Mesendoderm (in vitro differentiated cells): ENCODE data around the gene ANTXR1.

Experiments
- DNase-seq: peaks from one replicate; pipeline ENCODE4 v3.0.0; 2013
- H2AK5ac ChIP-seq: 2 replicates; pipeline ENCODE4 v1.6.1; 2013; ENCODE audit warnings: low read length, inconsistent platforms
- H2BK120ac ChIP-seq: 2 replicates; pipeline ENCODE4 v1.6.1; 2013; ENCODE audit warnings: low read depth, mild to moderate bottlenecking, low read length, moderate library complexity, mixed read lengths
- H2BK15ac ChIP-seq: replicated peaks from 2 replicates; pipeline ENCODE4 v1.6.1; 2013; ENCODE audit warnings: low read depth, mild to moderate bottlenecking, moderate library complexity
- H2BK5ac ChIP-seq: 2 replicates; pipeline ENCODE4 v1.6.1; 2013; ENCODE audit warnings: low read length, inconsistent platforms
- H3K18ac ChIP-seq: 2 replicates; pipeline ENCODE4 v1.6.1; 2013; ENCODE audit warnings: mild to moderate bottlenecking, low read length, mixed read lengths
- H3K23ac ChIP-seq: one replicate; pipeline ENCODE4 v1.6.1; 2013; ENCODE audit warnings: low read length
- H3K27ac ChIP-seq: 2 replicates; pipeline ENCODE4 v1.5.1; 2013; ENCODE audit warnings: low read depth, mild to moderate bottlenecking, inconsistent platforms, low read length, moderate library complexity
- H3K27me3 ChIP-seq: 2 replicates; pipeline ENCODE4 v1.6.1; 2013; ENCODE audit warnings: low read length, control low read depth, mild to moderate bottlenecking, inconsistent platforms; ENCODE audit not compliant: insufficient read depth, poor library complexity
- H3K36me3 ChIP-seq: 2 replicates; pipeline ENCODE4 v1.6.1; 2013; ENCODE audit warnings: low read length, inconsistent platforms; ENCODE audit not compliant: control insufficient read depth, insufficient read depth
- H3K4ac ChIP-seq: one replicate; pipeline ENCODE4 v1.6.1; 2013; ENCODE audit warnings: low read depth, mild to moderate bottlenecking, low read length, moderate library complexity
- H3K4me1 ChIP-seq: 2 replicates; pipeline ENCODE4 v1.6.1; 2013; ENCODE audit warnings: low read depth, low read length, inconsistent platforms; ENCODE audit not compliant: control insufficient read depth
- H3K4me2 ChIP-seq: 2 replicates; pipeline ENCODE4 v1.6.1; 2013; ENCODE audit warnings: low read length
- H3K4me3 ChIP-seq: 2 replicates; pipeline ENCODE4 v1.5.1; 2013; ENCODE audit warnings: mild to moderate bottlenecking, low read length
- H3K56ac ChIP-seq: one replicate; pipeline ENCODE4 v1.6.1; 2013; ENCODE audit warnings: low read length
- H3K79me1 ChIP-seq: 2 replicates; pipeline ENCODE4 v1.6.1; 2013; ENCODE audit warnings: low read length, inconsistent platforms
- H3K79me2 ChIP-seq: 2 replicates; pipeline ENCODE4 v1.6.1; 2013; ENCODE audit warnings: mild to moderate bottlenecking, low read length; ENCODE audit not compliant: control insufficient read depth, insufficient read depth
- H3K9ac ChIP-seq: 2 replicates; pipeline ENCODE4 v1.6.1; 2013; ENCODE audit warnings: low read length, inconsistent platforms
- H4K5ac ChIP-seq: one replicate; pipeline ENCODE4 v1.6.1; 2013; ENCODE audit warnings: low read length
- H4K8ac ChIP-seq: one replicate; pipeline ENCODE4 v1.6.1; 2013; ENCODE audit warnings: low read depth, mild to moderate bottlenecking, control low read depth, low read length, moderate library complexity
- WGBS: extraction: QIAGEN DNeasy Blood & Tissue Kit; methylation state at CpG from one replicate; pipeline ENCODE4 v1.1.7; 2013; ENCODE audit warnings: low lambda C conversion rate, missing lambda C conversion rate; ENCODE audit not compliant: insufficient coverage; ENCODE audit errors: extremely low coverage; 5-methylcytosine and 5-hydroxymethylcytosine counted together

Gene ANTXR1

DNA sequence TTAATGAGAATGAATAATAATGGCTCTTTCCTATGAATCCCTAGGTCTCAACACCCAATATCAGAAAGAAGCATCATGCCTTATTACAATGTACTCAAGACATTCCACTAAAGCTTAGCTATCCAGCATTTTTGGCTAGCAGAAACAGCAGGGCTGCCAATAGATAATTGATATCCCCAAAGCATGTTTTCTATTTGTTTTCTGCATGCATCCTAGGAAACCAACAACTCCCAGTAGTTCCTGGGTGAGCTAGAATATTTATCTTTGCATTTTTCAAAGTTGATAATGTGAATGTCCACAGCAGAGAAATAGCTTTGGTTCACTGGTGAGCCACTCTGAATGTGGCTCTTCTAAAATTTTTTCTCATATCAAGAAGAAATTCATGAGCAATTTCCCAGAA, 5.8 kb upstream of the ANTXR1 start:
- Histone ChIP-seq H3K79me2 (no peaks in the 10 kb centered on the region), H3K36me3 (no peaks in the 10 kb centered on the region)

DNA sequence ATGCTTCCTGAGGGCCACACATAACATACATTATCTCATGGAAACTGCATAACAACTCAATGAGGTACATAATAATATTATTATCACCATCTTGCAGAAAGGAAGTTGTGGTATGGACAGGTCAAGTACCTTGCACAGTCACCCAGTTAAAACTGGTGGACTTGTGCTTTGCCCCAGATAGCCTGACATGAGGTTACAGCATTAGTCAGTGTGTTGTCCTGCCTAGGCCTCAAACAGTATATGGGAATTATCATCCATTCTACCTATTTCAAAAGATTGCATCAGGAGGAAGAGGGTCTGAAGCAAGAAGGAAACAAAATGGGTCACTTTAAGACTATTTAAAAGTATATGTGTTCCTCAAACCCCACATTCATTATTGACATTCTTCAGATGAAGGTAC, 5.4 kb upstream of the ANTXR1 start:
- H2BK15ac ChIP-seq: no peak overlapping the region

More for the DNA sequence above, 5.8 kb upstream of the ANTXR1 start:
- Histone ChIP-seq H3K4me3 (no peak overlapping the region), H3K4ac (no peak overlapping the region), H4K8ac (no peak overlapping the region), H3K4me1 (peaks cover 9% of the 10 kb centered on the region), H3K18ac (no peak overlapping the region), H2AK5ac (no peak overlapping the region), H3K79me1 (no peaks in the 10 kb centered on the region), H3K27me3 (no peaks in the 10 kb centered on the region), H3K23ac (no peak overlapping the region), H3K27ac (no peak overlapping the region), H3K56ac (no peak overlapping the region), H3K4me2 (no peak overlapping the region), H2BK5ac (no peak overlapping the region), H4K5ac (no peak overlapping the region), H3K9ac (no peak overlapping the region), H2BK120ac (no peak overlapping the region), H2BK15ac (no peak overlapping the region)
- no peak for DNase-seq

DNA sequence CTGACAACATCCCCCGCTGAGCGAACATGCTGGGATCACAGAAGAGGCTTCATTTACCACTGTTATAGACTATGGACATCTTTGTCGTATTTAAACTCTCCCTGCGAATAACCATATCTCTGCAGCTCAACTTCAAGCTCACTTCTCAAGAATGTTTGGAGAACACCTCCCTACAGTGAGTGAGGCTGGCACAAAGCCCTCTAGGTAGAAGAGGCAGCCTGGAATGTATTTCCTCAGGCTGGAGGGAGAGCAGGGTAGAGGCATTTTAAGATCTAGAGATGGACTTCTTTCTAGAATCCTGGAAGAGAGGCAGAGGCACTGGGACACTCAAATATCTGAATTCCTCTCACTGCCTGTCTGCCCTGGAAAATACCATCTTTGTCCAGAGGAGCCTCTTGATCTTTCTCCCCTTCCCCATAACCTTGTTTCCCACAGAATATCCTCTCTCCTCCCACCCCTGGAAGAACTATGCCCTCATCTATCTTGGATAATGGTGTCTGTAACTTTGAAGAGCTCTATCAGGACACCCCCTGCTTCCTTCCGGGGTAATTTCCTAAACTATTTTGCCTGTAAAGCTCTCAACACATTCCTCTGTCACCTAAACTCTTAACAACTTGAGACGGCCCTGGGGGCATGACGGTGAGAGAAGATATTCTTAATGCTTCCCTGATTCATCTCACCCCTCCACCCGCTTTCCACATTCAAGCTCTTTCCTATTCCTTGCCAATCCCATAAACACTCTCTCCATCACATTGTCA, 2.4 kb upstream of the ANTXR1 start:
- no peak overlapping the region for H2BK5ac ChIP-seq
- H3K36me3 ChIP-seq: no peaks in the 10 kb centered on the region
- no peak overlapping the region for H4K8ac ChIP-seq
- no peak overlapping the region for H3K4me2 ChIP-seq
- no peak overlapping the region for H4K5ac ChIP-seq
- H3K79me2 ChIP-seq: no peaks in the 10 kb centered on the region
- H3K56ac ChIP-seq: no peak overlapping the region
- peaks cover 9% of the 10 kb centered on the region for H3K4me1 ChIP-seq
- H2AK5ac ChIP-seq: no peak overlapping the region
- H3K79me1 ChIP-seq: no peaks in the 10 kb centered on the region
- no peaks in the 10 kb centered on the region for H3K27me3 ChIP-seq
- peak overlapping the region; percentile 47 for H3K27ac ChIP-seq
- H3K18ac ChIP-seq: no peak overlapping the region
- no peak overlapping the region for H2BK120ac ChIP-seq
- no peak overlapping the region for H3K4me3 ChIP-seq
- no peak overlapping the region for H3K9ac ChIP-seq
- H3K23ac ChIP-seq: no peak overlapping the region
- H3K4ac ChIP-seq: no peak overlapping the region
- no peak overlapping the region for H2BK15ac ChIP-seq
- peak; percentile 90 for DNase-seq
- no CpG with 5 or more reads among the region's 8 CpGs for WGBS

More for the DNA sequence above, 5.4 kb upstream of the ANTXR1 start:
- H3K4me1 ChIP-seq: peaks cover 9% of the 10 kb centered on the region
- H3K4me3 ChIP-seq: no peak overlapping the region
- no peak for DNase-seq
- H3K23ac ChIP-seq: no peak overlapping the region
- no peak overlapping the region for H3K4ac ChIP-seq
- no peaks in the 10 kb centered on the region for H3K79me1 ChIP-seq
- H3K27ac ChIP-seq: no peak overlapping the region
- no peak overlapping the region for H2AK5ac ChIP-seq
- H2BK120ac ChIP-seq: no peak overlapping the region
- no peak overlapping the region for H2BK5ac ChIP-seq
- H3K4me2 ChIP-seq: no peak overlapping the region
- no peak overlapping the region for H3K56ac ChIP-seq
- no peak overlapping the region for H4K5ac ChIP-seq
- H3K36me3 ChIP-seq: no peaks in the 10 kb centered on the region
- H4K8ac ChIP-seq: no peak overlapping the region
- H3K79me2 ChIP-seq: no peaks in the 10 kb centered on the region
- no peak overlapping the region for H3K18ac ChIP-seq
- no peak overlapping the region for H3K9ac ChIP-seq
- H3K27me3 ChIP-seq: no peaks in the 10 kb centered on the region

GRCh38 chr2:69011611-69012157, 1.3 kb upstream of the ANTXR1 start:
- Histone ChIP-seq H3K36me3 (no peaks in the 10 kb centered on the region), H3K23ac (no peak overlapping the region), H3K27ac (no peak overlapping the region), H2BK120ac (no peak overlapping the region), H3K9ac (no peak overlapping the region), H3K27me3 (no peaks in the 10 kb centered on the region), H2BK15ac (no peak overlapping the region), H3K4me2 (no peak overlapping the region), H3K4me3 (no peak overlapping the region), H2BK5ac (no peak overlapping the region), H3K4ac (no peak overlapping the region), H3K18ac (no peak overlapping the region), H3K79me1 (no peaks in the 10 kb centered on the region), H4K5ac (no peak overlapping the region), H2AK5ac (no peak overlapping the region), H3K4me1 (peaks cover 9% of the 10 kb centered on the region), H4K8ac (no peak overlapping the region), H3K79me2 (no peaks in the 10 kb centered on the region), H3K56ac (no peak overlapping the region)
- DNase-seq: peak; percentile 44
- WGBS: no CpG with 5 or more reads among the region's 4 CpGs

DNA sequence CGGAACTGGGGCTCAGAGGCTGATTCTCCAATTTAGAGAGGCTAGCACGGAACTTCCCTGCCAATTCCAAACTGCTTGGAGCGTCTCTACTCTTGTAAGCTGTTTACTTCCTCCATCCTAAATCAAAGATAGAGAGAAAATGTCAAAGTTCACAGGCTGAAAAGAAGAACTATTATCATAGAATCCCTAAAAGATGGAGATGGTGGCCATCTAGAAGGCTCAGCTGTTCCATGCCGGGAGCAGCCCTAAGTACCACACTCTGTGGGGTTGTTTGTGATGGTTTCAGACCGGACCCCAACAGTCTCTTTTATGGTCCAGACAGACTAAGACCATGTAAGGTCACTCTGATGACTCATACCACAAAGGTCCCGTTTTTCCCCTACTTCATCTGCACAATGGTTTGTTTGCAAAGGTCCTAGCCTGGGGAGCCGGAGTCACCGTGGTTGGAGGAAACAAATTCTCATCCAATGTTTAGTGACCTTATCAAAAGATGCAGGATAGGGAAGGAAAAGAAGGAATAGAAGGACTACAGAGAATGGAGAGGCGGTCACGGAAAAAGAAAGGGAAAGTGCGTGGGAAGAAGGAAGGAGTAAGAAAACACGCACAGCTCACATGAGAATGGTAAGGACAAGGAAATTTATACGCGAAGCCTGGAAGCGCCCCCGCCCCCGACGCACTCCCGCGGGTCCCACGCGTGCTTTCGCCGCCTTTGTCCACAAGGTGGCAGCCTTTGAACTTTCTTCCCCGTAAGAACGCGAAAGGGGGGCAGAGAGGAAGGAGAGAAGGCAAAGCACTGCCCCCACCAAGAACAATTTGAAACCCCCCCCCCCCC, 453 bp upstream of the ANTXR1 start:
- H2AK5ac ChIP-seq: no peak overlapping the region
- peaks cover 7% of the 10 kb centered on the region for H3K79me2 ChIP-seq
- no peak overlapping the region for H3K23ac ChIP-seq
- no peak overlapping the region for H3K4ac ChIP-seq
- H2BK120ac ChIP-seq: no peak overlapping the region
- peak; percentile 55 for DNase-seq
- peak overlapping the region; percentile 76 for H3K27ac ChIP-seq
- no CpG with 5 or more reads among the region's 27 CpGs for WGBS
- no peak overlapping the region for H3K4me3 ChIP-seq
- H3K27me3 ChIP-seq: no peaks in the 10 kb centered on the region
- peak overlapping the region; percentile 2 for H3K4me2 ChIP-seq
- H3K9ac ChIP-seq: no peak overlapping the region
- H4K5ac ChIP-seq: no peak overlapping the region
- H4K8ac ChIP-seq: no peak overlapping the region
- H3K79me1 ChIP-seq: peaks cover 6% of the 10 kb centered on the region
- H3K36me3 ChIP-seq: no peaks in the 10 kb centered on the region
- no peak overlapping the region for H2BK15ac ChIP-seq
- H3K4me1 ChIP-seq: peaks cover 11% of the 10 kb centered on the region
- peak overlapping the region; percentile 95 for H3K56ac ChIP-seq
- H2BK5ac ChIP-seq: no peak overlapping the region
- H3K18ac ChIP-seq: peak overlapping the region; percentile 62
